Neural crest cell (in vitro differentiated cells): ENCODE data around the gene APMAP. TPM values are rescaled to one million over a fixed set of nuclear protein-coding genes. Genes with fewer than 3 reads are reported as not detected.
"Not testable (repeated sequence)": the region's sequence is repeated elsewhere in the genome, so short reads cannot be mapped to it uniquely, and the experiment has no call there.

Source experiments
- DNase-seq: peaks from one replicate; pipeline ENCODE4 v3.0.0; 2021; ENCODE audit warnings: low read depth, mixed read lengths, low spot score
- H3K27ac Mint-ChIP-seq: one replicate; pipeline ENCODE4 v1.8.0; 2021; ENCODE audit warnings: mild to moderate bottlenecking, mixed read lengths; ENCODE audit not compliant: unreplicated experiment
- H3K27me3 Mint-ChIP-seq: 2 replicates; pipeline ENCODE4 v1.8.0; 2021; ENCODE audit warnings: low read depth, mild to moderate bottlenecking, mixed read lengths
- H3K36me3 Mint-ChIP-seq: 2 replicates; pipeline ENCODE4 v1.8.0; 2021; ENCODE audit warnings: low read depth, mild to moderate bottlenecking, mixed read lengths
- H3K4me1 Mint-ChIP-seq: 2 replicates; pipeline ENCODE4 v1.8.0; 2021; ENCODE audit warnings: mixed read lengths
- H3K4me3 Mint-ChIP-seq: one replicate; pipeline ENCODE4 v1.8.0; 2021; ENCODE audit warnings: mild to moderate bottlenecking, mixed read lengths
- H3K9me3 Mint-ChIP-seq: 2 replicates; pipeline ENCODE4 v1.8.0; 2021; ENCODE audit warnings: mixed read lengths
- CTCF ChIP-seq: fragments of 200-600 bp; sonication (generic); conservative IDR thresholded peaks from 2 replicates; pipeline ENCODE4 v1.5.0; 2021; ENCODE audit warnings: antibody characterized with exemption, mild to moderate bottlenecking
- total RNA-seq: library from RNA; stranded (reverse); gene quantifications from 2 replicates; pipeline ENCODE4 v1.2.1, GENCODE V29; 2021

APMAP gene
- total RNA-seq, 1 donor from 2014 or later, result 88.6 TPM

- Mint-ChIP-seq H3K9me3 (no peaks in the 10 kb centered on the region), H3K27ac (no peak overlapping the region), H3K4me3 (no peak overlapping the region), H3K4me1 (peaks cover 14% of the 10 kb centered on the region), H3K36me3 (no peaks in the 10 kb centered on the region), H3K27me3 (no peaks in the 10 kb centered on the region)
- no peak for TF ChIP-seq CTCF
- no peak for DNase-seq
These were observed 59.2 kb downstream of the APMAP start for GRCh38 chr20:24933266-24933908.

- DNase-seq, H3K9me3 Mint-ChIP-seq, H3K4me3 Mint-ChIP-seq, H3K36me3 Mint-ChIP-seq, H3K27me3 Mint-ChIP-seq, H3K27ac Mint-ChIP-seq: not testable (repeated sequence)
- H3K4me1 Mint-ChIP-seq, result peaks cover 14% of the 10 kb centered on the region
These were observed 60.7 kb downstream of the APMAP start for GRCh38 chr20:24931893-24932292.

GRCh38 chr20:24930724-24931688, 61.5 kb downstream of the APMAP start:
- not testable (repeated sequence) for H3K4me3 Mint-ChIP-seq, H3K27ac Mint-ChIP-seq, H3K9me3 Mint-ChIP-seq, H3K27me3 Mint-ChIP-seq, H3K36me3 Mint-ChIP-seq, DNase-seq
- TF ChIP-seq CTCF, result peak; percentile 68
- peaks cover 14% of the 10 kb centered on the region for H3K4me1 Mint-ChIP-seq

GRCh38 chr20:24929867-24930723, 62.5 kb downstream of the APMAP start:
- not testable (repeated sequence) for DNase-seq, H3K4me3 Mint-ChIP-seq, H3K9me3 Mint-ChIP-seq, H3K36me3 Mint-ChIP-seq, H3K27me3 Mint-ChIP-seq
- peak overlapping the region; percentile 16 for H3K27ac Mint-ChIP-seq
- peaks cover 14% of the 10 kb centered on the region for H3K4me1 Mint-ChIP-seq

- peak overlapping the region; percentile 11 for H3K27ac Mint-ChIP-seq
These were observed 63.3 kb downstream of the APMAP start for GRCh38 chr20:24929259-24929658.

GRCh38 chr20:24920706-24921105, 71.8 kb downstream of the APMAP start:
- not testable (repeated sequence) for H3K36me3 Mint-ChIP-seq, H3K9me3 Mint-ChIP-seq, H3K4me3 Mint-ChIP-seq, H3K27me3 Mint-ChIP-seq, DNase-seq, H3K27ac Mint-ChIP-seq
- peaks cover 17% of the 10 kb centered on the region for H3K4me1 Mint-ChIP-seq

More at GRCh38 chr20:24929259-24929658, 63.3 kb downstream of the APMAP start:
- not testable (repeated sequence) for DNase-seq, H3K4me3 Mint-ChIP-seq, H3K36me3 Mint-ChIP-seq, H3K27me3 Mint-ChIP-seq, H3K9me3 Mint-ChIP-seq
- H3K4me1 Mint-ChIP-seq, result peaks cover 14% of the 10 kb centered on the region

- H3K36me3 Mint-ChIP-seq, H3K27me3 Mint-ChIP-seq, DNase-seq, H3K4me3 Mint-ChIP-seq, H3K9me3 Mint-ChIP-seq, H3K27ac Mint-ChIP-seq: not testable (repeated sequence)
- peaks cover 17% of the 10 kb centered on the region for H3K4me1 Mint-ChIP-seq
These were observed 72.9 kb downstream of the APMAP start for GRCh38 chr20:24919665-24920064.
